GM19035 (cell line): ENCODE measurements around the gene MYO7B.

Experiments
- ATAC-seq: cut with Tn5 transposase; IDR thresholded peaks from one replicate; pipeline ENCODE4 v1.9.1; 2021; ENCODE audit not compliant: unreplicated experiment

Gene MYO7B

GRCh38 chr2:127646487-127647241 is 111.2 kb downstream of the MYO7B start:
- no peak for ATAC-seq

GRCh38 chr2:127647242-127648190 is 112.0 kb downstream of the MYO7B start:
- no peak for ATAC-seq

DNA sequence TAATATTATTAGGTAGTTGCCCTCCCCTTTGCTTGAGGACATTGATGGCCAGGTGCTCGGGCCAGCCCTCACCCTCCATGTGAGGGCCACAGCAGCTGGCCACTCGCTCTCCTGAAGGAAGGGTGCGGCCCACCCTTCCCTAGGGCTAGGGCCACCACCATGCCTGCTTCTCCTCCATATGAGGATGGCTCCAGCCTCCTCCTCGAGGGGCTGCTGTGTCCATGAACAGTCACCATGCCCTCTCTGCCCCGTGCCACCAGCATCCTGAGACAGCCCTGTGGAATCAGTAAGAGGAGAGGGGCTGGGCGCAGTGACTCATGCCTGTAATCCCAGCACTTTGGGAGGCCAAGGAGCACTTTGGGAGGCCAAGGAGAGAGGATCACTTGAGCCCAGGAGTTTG is 112.8 kb downstream of the MYO7B start:
- ATAC-seq: no peak

GRCh38 chr2:127649100-127649611 is 113.7 kb downstream of the MYO7B start:
- ATAC-seq: no peak

- ATAC-seq: peak; percentile 76
These were observed 114.2 kb downstream of the MYO7B start for GRCh38 chr2:127649684-127650040.

DNA sequence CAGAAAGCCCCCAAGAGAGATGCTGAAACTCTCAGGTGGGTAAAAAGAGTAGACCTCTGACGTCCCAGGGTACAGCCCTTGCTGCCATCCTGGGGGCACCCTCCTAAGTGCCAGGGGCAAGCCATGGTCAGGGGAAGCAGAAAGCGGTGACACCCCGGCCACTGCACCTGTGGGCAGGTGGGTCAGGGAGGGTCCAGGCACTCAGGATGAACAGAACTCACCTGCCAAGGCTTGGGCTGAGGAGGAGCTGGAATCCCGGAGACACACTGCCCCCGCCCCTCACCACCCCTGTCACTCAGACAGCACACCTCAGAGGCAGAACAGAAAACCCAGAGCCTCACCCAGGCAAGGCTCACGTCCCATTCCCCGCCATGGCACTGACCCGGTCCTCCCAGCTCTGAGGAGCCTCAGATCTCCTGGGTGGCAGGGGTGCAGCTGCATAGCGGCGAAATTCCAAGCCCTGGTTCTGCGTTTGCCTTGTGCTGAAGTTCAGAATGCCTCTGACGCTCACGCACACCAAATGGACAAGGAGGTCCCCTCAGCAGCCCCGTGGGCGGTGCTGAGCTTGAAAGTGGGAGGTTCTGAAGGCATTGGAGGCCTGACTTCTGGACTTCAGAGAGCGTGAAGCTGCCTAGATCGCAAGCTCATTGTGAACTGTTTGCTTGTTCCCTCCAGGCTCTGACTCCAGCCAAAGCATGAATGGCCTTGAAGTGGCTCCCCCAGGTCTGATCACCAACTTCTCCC is 114.7 kb downstream of the MYO7B start:
- ATAC-seq: peak; percentile 15

GRCh38 chr2:127650785-127651380 is 115.4 kb downstream of the MYO7B start:
- ATAC-seq: no peak

DNA sequence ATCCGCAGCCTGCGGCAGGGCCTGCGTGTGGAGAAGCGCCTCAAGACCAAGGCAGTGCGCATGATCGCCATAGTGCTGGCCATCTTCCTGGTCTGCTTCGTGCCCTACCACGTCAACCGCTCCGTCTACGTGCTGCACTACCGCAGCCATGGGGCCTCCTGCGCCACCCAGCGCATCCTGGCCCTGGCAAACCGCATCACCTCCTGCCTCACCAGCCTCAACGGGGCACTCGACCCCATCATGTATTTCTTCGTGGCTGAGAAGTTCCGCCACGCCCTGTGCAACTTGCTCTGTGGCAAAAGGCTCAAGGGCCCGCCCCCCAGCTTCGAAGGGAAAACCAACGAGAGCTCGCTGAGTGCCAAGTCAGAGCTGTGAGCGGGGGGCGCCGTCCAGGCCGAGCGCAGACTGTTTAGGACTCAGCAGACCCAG is 115.9 kb downstream of the MYO7B start:
- ATAC-seq: no peak

DNA sequence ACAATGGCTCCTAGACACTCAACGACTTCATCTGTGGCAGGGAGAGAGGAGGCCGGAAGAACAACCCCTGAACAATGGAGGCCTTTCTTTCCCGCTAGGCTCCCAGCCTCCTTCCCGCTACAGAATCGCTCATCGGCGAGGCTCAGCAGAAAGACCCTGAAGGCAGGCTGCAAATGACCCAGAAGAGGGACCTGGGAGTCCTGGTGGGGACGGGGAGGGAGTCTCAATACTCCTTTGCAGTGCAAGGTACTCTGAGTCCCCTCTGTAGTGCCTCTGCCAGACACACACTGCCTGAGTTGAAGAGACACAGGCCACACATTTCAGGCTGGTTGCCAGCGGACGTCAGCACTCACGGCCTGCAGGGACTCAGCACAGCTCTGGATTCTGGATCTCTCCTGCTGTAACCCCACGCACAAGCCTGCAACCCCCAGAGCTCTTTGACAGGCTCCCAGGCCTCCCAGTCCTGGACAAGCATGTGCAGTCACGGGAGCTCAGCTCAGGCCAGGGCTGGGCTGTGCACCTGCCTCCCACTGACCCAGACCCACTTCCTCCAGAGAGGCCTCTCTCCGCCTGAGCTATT is 116.6 kb downstream of the MYO7B start:
- ATAC-seq: no peak

DNA sequence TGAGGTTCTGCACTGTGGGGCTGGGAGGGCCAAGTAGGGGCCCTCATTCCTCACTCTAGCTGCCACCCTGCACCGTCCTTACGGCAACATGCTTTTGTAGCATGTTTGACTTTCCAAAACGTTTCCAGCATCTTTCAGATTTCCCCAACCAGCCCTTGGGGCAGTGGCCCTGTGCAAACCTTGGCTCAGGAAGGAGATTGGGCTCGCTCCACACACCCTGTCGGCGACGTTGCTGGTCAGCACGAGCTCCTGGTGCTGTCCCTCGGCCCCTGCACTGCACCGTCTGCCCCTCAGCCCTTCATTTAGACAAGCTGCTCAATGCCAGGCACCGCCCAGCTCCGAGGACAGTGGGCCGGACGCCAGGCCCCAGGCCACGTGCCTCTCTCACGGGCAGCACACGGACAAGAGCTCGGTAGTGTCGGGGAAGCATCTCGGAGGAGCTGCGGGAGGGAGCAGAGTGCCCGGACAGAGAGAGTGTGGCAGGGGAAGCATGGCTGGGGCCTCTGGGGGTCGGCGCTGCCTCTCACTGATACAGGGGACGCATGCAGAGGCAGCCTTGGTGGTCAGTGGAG is 117.4 kb downstream of the MYO7B start:
- no peak for ATAC-seq

GRCh38 chr2:127653421-127654083 is 118.1 kb downstream of the MYO7B start:
- no peak for ATAC-seq

GRCh38 chr2:127654084-127654837 is 118.8 kb downstream of the MYO7B start:
- no peak for ATAC-seq

DNA sequence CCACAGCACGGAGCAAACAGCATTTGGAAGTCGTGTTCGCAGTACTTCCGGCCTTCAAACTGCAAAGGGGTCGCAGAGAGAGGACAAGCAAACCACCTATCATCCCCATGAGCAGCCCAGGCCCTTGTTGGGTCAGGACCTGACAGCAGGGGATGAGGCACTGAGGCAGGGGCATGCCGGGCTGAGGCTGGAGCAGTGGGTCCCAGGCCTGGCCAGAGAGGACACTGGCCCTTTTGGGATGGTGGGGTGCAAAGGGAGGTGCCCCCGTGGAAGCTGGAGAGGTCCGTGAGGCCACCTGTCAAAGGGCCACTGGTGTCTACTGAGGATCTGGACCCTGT is 119.3 kb downstream of the MYO7B start:
- no peak for ATAC-seq

DNA sequence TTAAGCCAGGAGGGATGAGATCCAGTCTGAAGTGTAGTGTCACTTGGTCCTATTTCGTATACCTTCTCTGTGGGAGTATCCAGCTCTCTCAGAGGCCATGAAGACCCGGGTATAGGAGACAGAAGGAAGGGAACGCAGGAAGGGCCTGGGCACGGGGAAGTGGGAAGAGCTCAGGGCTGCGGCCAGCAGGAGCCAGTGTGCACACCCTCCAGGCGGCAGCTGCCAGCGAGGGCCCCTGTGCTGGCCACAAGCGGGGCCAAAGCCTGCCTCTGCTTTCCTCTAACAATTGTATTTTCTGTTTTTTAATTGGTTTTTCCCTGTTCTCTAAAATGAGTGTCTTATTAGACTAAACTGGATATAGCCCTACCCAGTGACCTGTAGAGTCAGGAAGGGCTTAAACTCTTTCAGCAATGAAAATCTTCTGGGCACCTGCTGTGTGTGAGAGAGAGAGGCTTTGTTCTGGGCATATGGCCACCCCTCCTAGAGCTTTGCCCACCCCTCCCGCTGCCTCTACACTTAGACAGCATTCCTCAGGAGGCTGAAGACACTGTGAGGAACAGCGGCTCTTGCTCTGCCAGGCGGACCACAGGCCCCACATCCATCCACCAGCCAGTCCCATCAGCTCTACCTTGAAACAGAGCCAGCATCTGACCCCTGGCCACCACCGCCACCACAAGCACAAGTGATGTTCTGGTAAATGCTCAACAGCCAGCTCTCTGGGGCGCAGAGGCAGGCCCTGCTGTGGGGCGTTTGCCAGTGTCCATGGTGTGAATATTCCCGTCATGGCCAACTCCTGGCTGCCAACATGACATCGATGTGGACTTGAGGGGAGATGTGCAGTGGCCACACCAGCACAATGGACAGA is 120.0 kb downstream of the MYO7B start:
- ATAC-seq: no peak

DNA sequence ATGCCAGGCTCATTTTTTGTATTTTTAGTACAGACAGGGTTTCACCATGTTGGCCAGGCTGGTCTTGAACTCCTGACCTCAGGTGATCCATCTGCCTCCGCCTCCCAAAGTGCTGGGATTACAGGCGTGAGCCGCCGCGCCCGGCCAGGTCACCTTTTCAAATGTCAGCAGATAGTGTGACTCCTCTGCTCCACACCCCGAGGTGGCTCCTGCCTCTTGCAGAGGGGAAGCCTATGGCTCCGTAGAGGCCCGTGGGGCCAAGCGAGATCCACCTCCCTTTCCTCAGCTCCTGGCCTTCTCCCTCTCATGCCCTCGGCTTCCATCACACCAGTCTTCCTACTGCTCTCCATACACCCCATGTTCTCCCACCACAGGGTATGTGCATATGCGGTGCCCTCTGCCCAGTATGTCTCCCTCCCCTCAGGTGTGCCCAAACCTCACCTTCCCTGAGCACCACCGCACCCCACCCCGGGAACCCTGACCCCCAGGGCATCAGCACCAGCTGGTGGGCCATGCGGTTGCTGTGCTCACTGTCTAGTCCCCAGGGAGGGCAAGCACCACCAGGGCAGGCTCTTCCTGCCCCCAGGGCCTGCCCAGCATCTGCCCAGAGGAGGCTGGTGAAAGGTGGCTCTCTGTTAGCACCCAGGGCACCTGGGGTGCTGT is 121.2 kb downstream of the MYO7B start:
- ATAC-seq: no peak

- ATAC-seq: no peak
These were observed 121.7 kb downstream of the MYO7B start for GRCh38 chr2:127657232-127657595.

- ATAC-seq: no peak
These were observed 122.7 kb downstream of the MYO7B start for GRCh38 chr2:127658146-127658545.
